ENCODE data around the gene PLA2G2D. TPM values are rescaled to one million over a fixed set of nuclear protein-coding genes. Genes with fewer than 3 reads are reported as not detected.

The PLA2G2D gene
- total and polyA plus RNA-seq, 2 of the 13 experiments (the other 11 are each of a cell fraction or from before 2014, with no cell fraction given), result not detected

DNA sequence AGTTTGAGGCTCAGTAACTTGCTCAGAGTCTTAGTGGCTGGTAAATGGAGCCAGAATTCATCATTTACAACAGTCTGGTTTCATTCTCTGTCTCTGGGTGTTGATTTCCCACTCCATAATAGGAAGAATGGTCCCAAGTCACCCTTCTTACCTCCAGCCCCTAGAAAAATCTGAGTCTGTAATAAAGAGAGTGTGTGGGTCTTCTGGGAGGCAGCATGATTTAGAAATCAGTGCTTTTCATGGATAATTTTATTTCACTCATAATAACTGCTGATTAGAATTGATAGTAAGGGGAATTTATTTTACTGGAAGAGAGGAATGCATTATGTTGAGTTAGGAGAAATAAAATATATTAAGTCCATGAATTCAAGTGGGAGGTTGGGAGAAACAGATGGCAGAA lies 2.1 kb downstream of the PLA2G2D start (continued):
- TF ChIP-seq NFIC (IDR thresholded peaks at IDR 0.05; ENCODE audit: low read length) (no peak), SIX4 (CRISPR knock-in tag; IDR thresholded peaks at IDR 0.05) (no peak), TOE1 (CRISPR knock-in tag; IDR thresholded peaks at IDR 0.05) (no peak), GLI4 (CRISPR knock-in tag; IDR thresholded peaks at IDR 0.05; ENCODE audit: borderline replicate concordance) (no peak), MBNL3 (CRISPR knock-in tag; conservative IDR thresholded peaks at IDR 0.05) (no peak), ZNF136 (CRISPR knock-in tag; IDR thresholded peaks at IDR 0.05; ENCODE audit: low read depth) (no peak)
- TF ChIP-seq, protein P1, sequence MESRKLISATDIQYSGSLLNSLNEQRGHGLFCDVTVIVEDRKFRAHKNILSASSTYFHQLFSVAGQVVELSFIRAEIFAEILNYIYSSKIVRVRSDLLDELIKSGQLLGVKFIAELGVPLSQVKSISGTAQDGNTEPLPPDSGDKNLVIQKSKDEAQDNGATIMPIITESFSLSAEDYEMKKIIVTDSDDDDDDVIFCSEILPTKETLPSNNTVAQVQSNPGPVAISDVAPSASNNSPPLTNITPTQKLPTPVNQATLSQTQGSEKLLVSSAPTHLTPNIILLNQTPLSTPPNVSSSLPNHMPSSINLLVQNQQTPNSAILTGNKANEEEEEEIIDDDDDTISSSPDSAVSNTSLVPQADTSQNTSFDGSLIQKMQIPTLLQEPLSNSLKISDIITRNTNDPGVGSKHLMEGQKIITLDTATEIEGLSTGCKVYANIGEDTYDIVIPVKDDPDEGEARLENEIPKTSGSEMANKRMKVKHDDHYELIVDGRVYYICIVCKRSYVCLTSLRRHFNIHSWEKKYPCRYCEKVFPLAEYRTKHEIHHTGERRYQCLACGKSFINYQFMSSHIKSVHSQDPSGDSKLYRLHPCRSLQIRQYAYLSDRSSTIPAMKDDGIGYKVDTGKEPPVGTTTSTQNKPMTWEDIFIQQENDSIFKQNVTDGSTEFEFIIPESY (CRISPR knock-in tag; IDR thresholded peaks at IDR 0.05), result no peak
- TF ChIP-seq, protein P2, sequence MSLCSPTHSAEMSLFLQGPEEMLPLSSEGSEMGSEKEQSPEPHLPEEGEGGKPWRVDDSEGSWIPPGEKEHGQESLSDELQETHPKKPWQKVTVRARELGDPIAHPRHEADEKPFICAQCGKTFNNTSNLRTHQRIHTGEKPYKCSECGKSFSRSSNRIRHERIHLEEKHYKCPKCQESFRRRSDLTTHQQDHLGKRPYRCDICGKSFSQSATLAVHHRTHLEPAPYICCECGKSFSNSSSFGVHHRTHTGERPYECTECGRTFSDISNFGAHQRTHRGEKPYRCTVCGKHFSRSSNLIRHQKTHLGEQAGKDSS (CRISPR knock-in tag; IDR thresholded peaks at IDR 0.05; ENCODE audit: borderline replicate concordance, low read depth), result no peak

DNA sequence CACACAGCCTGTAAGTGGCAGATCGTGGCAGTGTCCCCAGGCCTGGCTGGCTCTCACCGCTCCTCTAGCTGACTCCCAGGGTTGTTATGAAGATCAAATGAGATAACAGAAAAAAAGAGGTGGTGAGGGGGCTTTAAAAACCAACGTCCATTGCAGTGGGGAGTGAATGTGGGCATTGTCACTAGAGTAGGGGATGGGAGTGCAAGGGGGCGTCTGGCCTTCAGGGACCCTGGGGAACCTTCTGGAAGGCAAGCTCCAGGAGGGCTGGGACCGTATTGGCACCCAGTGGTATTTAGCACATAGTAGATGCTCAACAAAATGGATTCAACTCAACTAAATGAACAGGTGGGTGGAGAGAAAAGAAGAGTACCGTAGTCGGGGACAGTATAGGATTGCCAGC lies 3.4 kb downstream of the PLA2G2D start:
- Histone ChIP-seq H2AFZ (ENCODE audit: low read length) (no peak overlapping the region), H4K20me1 (ENCODE audit: insufficient read depth, low read length) (no peaks in the 10 kb centered on the region), H3K4me1 (ENCODE audit: insufficient read depth, low read length) (no peaks in the 10 kb centered on the region), H3K4me2 (ENCODE audit: low read depth, low read length) (no peak overlapping the region), H3K27ac (ENCODE audit: extremely low read length, insufficient read depth, low read length) (no peak overlapping the region), H3K4me3 (replicated peaks in 1 of 3; ENCODE audit: insufficient read depth in 1 of 3, low read depth in 2 of 3, low read length in 3 of 3) (no peak overlapping the region), H3K27me3 (ENCODE audit: control insufficient read depth in 1 of 2, insufficient read depth in 2 of 2, low read length in 2 of 2) (peaks cover 1 to 19% of the 10 kb centered on the region in 2 experiments; a peak in 2 of 5 replicates), H3K9me3 (ENCODE audit: low read length) (no peaks in the 10 kb centered on the region), H3K36me3 (replicated peaks in 1 of 2; ENCODE audit: control insufficient read depth in 1 of 2, insufficient read depth in 2 of 2, low read length in 2 of 2) (no peaks in the 10 kb centered on the region), H3K9ac (ENCODE audit: insufficient read depth, low read depth, low read length) (no peak overlapping the region), H3K79me2 (ENCODE audit: insufficient read depth, low read length) (no peaks in the 10 kb centered on the region)
- 52% methylated on average over 7 of the region's 7 CpGs for WGBS (ENCODE audit: low lambda C conversion rate)
- FAIRE-seq, result no peak
- intact Hi-C loops (cut with micrococcal nuclease; ENCODE audit: unreplicated experiment) (no loop called here), in situ Hi-C loops (cut with HindIII; ENCODE audit: extremely low pct_ligation_motif_present, low pct_unique_long_range_greater_than_20kb) (no loop called here)
- TF ChIP-seq ZNF432 (CRISPR knock-in tag; IDR thresholded peaks at IDR 0.05; ENCODE audit: borderline replicate concordance) (no peak), ERF (CRISPR knock-in tag; IDR thresholded peaks at IDR 0.05) (no peak), TEAD2 (CRISPR knock-in tag; IDR thresholded peaks at IDR 0.05) (no peak)
- DNase-seq (ENCODE audit: low spot score), result no peak
- BruUV-seq (replicated peaks), result no TSS peak
- no peak for ATAC-seq
- ChIA-PET POLR2A (no interaction called here), CTCF (ENCODE audit: low intra/inter-chr PET ratio, low total read pairs) (no interaction called here)
